NCI-H524 treated with DMSO at 0.1 percent for 48 hours (cell line): ENCODE results near the gene JCAD.

Experiments
- DNase-seq: peaks from one replicate; lab custom pipeline; 2025; lab: John Stamatoyannopoulos, UW

JCAD gene

DNA sequence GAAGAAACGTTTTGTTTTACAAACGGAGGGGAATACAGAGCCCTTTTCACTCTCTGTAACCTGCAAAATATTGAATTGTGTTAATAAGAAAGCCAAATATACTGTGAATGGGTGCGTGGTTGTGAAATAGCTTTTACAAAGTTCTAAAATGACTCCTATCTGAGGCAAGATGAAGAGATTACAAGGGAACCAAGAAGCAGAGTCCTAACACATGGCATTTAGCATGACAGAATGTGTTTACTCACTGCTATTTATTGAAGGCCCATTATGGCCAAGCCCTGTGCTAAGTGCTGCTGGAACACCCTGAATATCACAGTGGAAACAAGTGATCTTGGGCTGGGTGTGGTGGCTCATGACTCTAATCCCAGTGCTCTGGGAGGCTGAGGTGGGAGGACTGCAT lies 12.9 kb downstream of the JCAD start:
- DNase-seq = no peak

DNA sequence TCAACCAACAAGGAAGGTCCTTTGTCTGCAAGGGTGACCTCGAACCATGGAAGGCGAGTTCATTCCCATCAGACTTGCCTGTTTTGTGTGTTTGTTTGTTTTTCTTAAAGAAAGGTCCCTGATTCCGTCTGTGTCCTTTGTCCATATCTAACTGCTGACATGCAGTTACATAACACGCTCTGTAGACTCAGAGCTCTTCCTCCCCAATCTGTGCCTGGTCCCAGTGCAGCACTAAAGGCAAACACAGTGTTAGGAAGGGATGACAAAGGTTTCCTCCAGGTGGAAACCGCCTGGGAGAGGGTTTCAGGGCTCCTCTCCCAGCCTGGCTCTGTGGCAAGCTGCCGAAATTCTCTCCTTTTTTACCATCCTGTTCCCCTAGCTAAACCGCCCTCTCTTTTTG lies 13.4 kb downstream of the JCAD start:
- DNase-seq = no peak

DNA sequence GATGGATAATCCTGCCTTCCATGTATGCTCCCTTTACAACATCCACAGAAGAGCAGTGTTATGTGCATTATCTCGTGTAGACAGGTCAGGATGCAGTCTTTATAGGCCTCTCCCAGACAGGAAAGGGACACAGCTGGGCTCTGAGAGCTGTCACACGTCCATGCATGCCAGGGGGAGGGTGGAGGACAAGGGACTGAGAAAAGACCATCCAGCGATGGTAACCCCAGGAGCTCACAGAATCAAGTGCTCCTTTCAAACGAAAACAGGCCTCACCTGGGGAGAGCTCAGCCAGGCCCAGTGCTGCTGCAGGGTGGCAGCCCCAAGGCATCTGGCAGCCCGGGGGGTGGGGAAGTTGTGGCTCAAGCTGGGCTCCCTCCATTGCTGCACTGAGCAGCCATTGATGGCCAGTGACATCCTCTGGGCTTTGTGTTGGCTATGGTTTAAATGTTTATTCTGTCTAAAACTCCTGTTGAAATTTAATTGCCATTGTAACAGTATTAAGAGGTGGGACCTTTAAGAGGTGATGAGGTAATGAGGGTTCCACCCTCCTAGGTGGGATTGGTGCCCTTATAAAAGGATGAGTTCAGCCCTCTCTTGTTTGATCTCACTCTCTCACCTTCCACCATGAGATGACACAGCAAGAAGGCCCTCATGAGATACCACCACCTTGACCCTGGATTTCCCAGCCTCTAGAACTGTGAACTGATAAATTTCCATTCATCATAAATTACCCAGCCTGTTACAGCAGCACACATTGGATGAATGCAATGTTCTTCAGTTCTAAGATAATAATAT lies 15.7 kb downstream of the JCAD start:
- DNase-seq = no peak

DNA sequence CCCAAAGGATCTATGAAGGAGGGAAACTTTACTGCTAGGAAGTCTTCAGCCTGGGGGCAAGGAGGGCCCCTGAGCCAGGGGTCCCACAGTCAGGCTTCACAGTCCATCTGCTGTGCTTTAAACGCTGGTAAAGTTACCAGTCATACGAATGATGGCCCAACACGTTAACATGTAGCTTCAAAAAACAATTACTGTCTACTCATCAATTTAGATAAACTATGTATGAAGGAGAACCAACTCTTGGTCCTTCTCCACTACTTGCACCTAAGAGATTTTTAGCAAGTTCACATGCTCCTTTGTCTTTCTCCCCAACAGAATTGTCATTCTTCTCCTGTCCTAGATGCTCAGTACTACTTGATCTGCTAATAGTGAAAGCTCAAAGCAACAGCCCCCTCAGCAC lies 16.6 kb downstream of the JCAD start:
- DNase-seq = no peak

DNA sequence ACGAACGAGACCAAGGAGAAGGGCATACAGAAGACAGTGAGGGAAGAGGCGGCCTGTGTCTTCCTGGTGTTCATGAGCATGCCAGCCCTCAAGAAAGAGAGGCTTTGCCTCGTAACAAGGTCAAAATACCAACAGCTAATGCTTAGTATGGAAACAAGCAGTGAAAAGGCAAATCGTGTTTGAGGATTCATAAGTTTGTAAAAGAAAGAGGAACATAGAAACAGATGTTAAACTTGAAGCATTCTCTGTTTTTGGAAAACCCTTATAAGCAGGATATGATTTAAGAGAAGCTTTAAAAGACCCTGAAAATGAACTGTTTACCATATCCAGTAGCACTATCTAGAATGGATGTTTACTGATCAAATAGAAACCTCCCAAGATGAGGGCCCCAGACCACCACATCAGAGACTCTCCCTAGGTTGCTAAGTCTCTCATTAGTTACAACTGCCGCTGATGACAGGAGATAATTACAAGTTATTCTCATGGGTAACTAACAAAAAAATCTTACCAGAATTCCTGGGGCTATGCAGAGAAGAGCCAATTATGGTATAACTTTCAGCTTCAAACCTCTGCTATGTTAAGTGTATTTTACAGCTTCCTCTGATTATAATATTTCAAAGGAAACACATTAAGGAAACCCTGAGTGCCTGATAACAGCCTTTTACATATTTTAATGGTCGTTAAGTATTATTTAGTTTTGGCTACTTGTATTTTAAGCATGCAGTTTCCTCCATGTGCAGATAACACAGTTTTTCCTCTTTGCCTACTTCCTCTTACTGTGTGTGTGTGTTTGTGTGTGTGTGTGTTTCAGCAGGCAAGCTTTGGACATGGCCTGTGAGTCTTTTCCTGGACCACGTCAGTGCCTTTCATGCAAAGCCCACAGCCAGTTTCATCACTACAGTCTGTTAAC lies 17.9 kb downstream of the JCAD start:
- no peak for DNase-seq

DNA sequence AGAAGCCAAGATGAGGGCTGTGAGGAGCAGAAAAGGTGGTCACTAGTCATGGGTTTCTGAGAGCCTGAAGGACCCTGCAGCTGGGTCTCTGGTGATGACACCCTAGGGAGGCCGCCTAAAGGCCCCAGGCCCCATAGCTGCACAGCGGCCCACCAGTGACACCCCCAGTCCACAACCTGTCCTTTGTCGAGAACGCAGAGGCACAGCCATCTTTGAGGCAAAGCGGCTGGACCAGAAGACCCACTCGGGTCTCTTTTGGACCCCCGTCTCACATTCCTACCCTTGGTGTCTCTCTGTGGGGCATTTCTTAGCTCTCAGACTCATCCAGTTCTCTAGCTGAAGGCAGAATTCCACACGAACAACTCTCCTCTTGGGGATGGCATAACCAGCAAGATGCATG lies 18.8 kb downstream of the JCAD start:
- no peak for DNase-seq

DNA sequence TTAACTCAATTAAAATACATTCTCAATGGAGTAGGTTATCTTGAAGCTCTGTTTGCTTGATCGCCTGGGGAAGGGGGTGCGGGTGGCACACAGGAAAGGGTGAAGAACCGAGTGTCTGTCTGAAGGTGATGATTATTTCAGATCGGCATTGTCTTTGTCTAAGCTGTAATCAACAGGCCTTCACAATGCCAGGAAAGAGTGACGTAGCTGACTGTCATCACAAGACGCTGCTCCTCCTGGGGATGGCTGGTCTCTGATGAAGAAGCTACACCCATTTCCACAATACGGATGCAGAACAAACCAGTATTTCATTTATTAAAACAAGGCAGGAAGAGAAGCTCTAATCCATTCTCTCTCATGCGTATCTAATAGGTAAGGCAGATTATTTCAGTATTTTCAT lies 19.4 kb downstream of the JCAD start:
- DNase-seq = no peak

DNA sequence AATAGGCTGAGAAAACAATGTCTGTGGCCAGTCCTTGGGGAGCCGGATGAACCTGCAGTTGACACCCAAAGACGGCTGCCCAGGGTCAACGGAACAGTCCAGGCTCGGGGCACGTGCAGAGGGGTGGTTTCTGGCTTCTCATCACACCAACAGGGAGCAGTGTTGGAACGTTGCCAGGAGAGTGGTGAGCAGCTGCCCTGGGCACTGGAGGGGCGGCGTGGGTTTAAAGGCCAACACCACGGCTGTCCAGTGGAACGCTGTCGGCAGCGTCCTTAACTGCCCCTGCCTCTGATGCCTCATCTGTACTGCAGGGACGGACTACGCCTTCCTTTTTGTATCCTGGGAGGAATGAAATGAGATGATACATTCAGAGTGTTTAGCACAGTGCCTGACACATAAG lies 19.8 kb downstream of the JCAD start:
- DNase-seq = no peak

DNA sequence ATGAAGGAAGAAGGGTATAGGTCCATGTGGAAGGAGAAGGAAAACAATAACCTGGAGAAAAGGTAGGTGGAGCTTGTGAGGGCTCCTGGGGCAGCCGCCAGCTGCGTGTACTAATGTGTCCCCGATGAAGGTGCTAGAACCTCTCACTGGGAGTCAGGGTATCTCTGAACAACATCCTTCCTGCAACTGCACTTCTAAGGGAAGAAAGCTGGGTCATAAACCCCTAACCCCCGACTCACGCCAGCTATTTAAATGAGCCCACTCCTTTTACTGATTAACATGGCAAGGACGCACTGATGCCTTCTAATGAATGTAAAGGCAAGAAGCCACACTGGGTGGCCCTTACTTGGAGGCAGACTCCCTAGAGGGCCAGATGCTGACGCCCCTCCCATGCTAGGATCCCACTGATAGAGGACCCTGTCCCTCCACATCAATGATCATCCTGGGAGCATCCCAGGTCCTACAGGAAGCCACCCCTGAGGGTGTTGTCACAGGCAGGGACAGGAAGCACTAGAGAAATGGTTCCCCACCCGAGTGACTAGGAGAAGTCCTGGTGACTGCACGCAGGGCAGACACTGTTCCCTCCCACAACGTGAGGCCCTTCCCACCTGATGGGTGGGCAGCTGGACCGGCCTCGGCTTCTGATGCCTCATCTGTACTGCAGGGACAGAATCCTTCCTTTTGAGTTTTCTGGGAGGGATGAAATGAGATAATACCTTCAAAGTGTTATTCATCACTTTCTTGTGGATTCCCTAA lies 20.4 kb downstream of the JCAD start:
- no peak for DNase-seq

DNA sequence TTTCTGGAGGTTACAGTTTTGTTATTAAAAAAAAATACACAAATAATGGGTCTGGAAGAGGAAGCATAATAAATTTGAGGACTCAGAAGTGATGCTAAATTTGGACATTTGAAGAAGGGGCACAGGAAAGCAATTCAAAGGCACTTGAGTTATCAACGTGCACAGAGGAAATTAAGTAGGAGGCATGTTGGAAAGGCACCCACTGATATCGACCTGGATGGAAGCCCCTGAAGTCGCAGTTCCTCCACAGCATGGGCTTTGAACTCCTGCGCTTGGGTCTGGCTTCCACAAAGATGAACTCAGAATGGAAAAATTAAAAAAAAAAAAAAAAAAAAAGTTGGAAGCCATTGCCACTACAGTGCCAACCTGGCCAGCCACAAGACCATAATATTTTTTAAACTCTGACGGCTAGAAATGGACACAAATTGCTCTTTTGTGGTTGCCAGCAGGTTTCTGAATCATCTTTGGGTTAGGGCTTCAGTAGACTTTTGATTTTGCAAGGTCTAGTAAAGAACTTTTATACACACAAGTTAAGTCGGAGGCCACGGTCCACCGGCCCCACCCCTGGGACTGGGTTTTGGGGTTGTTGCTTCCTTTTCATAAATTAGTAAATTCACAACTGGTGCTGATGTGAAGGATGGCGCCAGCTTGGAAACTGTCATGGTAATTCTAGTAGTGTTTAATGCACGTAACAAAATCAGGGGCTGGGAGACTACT lies 21.6 kb downstream of the JCAD start:
- DNase-seq = no peak

DNA sequence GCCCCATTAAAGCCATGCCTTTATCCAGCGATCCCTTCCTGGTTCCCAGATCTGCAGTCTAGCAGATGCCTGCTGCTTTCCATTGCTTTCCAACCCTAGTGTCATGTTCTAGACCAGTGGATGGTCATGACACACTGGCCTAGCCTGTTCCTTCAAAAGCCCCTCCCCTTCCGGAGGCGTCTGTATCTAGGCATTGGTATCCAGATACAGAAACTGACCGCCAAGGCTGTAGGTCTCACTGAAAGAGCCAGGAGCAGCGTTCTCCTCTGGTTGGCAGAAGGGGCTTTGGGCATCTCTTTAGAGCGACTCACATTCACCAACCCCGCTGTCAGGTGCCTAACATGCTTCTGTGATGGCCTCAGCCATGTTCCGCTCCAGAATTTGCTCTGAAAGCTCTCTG lies 22.6 kb downstream of the JCAD start:
- DNase-seq = no peak

DNA sequence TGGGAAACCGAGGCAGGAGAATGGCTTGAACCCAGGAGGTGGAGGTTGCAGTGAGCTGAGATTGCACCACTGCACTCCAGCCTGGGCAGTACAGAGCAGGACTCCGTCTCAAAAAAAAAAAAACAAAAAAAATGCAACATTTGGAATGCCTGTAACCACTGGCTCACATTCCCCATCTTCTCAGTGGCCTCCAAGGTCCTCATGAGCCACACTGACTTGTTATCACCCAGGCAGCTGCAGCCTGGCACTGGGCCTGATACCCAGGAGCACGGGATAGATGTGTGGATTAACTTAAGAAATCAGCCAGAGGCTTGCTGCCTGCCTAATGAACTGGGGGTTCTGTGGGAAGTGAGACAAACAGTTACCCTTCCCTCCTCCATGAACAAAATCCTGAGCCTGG lies 23.0 kb downstream of the JCAD start:
- no peak for DNase-seq

DNA sequence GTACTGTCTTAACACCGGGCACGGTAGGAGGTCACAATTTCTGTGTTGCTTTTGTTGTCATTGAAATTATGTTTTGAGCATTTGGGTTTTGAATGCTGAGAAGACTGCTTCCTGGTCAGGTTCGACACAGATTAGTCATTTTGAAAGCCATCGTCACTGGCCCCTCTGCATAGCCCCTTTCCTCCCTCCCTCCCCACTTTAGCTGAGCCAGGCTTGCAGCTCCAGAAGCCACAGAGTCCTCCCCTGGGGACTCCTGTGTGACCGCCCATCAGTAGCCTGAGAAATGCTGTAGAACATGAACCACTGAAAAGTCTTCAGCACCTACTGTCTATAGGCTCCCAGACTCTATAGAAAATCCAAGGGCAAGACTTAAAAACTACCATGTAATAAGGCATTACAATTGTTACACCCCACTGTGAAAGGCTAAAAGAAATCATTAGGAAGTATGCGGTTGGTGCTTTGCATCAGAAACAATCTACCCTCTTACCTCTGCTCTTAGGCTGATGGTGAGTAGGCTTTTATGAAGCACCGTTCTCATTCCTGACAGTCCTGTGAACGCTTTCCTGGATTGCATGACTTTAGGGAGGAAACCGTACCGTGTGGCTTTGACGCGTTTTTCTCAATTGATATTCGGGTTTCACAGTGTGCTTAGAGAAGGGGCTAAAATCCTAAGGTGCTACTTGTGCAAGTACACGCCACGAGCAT lies 24.8 kb downstream of the JCAD start:
- DNase-seq = no peak

DNA sequence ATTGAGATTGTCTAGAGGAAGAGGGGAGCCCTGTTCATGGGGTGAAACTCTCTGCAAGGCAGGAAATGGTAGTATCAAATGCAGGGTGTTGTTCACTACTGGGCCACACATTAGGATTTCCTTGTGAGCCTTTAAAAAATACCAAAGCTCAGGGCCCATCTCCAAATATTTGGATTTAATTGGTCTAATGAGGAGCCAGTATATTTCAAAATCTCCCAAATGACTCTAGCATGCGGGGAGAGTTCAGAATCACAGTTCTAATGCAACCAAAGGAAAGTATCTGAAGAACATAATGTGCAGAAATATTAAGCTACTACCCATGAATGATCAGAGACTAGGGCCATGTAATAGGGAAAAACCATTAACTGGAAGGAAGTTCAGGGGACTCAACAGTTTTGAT lies 27.3 kb downstream of the JCAD start:
- no peak for DNase-seq

DNA sequence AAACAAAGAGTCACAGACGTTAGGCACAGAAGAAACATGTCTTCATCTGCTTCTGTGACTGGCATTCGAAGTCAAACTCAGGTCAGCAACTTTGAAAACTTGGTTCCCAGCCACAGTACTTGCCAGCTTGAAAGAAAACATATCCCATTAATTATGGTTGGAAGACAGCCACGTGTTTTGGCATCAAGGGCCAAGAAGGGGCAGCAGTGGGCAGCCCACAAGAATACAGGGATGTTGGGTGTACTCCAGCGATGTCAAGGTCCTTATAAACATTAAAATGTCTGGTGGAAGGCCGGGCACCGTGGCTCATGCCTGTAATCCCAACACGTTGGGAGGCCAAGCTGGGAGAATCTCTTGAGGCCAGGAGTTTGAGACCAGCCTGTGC lies 29.5 kb downstream of the JCAD start:
- DNase-seq = no peak

DNA sequence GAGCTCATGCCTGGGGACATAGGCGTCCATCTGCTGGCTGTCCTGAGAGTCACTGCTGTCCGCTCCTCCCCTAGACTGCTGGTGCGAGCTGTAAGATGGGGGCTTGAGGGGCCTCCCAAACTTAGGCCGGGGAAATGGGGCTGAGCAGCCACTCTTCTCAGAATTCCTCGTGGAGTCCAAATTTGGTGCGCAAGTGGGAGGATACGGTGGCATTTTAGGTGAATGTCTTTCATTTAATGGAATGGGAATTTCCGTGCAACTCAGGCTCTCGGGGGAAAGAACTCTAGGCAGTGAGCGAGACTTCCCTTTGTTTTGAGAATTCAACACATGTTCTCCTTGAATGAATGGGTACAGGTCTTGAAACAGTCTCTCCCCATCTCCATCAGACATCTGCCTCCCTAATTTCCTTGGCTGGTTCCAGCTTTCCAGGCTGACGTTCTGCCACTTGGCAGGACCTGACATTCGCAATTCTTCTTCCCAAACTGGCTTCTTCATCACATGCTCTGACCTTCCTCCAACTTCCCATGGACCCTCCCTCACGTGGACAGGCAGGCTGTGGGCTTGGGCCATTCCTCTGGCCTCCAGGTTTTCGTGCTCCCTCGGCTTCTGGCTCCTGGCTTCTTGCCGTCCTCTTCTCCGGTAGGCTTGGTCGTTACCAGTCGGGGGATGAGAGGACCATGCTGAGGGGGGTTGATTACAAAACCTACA lies 30.1 kb downstream of the JCAD start:
- no peak for DNase-seq

DNA sequence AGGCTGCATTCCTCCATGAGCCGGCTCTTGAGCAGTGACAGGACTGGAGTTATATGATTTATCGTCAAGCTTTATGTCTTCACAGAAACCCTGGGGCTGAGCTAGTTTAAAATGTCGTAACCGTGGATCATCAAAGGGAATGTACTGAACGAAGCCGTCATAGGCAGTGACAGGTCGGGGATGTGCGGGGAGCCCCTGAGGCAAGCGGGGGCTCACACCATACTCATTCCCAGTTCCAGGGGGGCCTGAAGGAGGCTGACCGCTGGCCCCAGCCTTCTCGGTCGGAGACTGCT lies 30.7 kb downstream of the JCAD start:
- no peak for DNase-seq

DNA sequence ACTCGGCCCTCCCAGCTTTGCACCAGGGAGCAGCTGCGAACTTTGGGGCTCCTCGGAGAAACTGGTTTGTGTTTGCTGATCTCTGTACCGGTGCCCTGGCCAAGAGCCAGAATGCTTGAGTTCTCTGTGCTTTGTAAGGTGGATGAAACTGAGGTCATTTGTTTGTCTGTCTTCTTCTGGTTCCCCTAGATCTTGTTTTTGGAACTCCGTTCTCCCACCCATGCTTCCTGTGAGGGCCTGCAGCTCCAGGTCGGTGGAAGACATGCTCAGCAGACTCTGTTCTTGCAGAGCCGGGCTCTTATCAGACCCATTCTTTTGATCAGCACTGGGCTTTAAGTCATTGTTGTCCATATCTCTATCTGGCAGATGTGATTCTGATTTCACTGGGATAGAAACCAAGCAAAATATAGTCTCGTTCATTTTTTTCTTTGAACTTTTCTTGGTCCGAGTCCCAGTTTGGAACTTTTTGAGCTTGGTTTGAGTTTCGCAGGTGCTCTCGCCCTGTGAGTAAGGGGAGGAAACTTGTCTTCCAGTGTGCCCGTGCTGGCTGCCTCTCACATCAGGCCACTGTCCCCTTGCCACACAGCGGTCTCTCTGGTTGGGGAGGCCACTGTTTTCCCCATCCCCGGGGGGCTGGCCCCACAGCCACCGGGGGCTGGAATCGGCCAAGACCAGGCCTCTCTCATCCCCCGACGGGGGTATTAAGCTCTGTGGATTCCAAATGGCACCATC lies 31.2 kb downstream of the JCAD start:
- DNase-seq = no peak

DNA sequence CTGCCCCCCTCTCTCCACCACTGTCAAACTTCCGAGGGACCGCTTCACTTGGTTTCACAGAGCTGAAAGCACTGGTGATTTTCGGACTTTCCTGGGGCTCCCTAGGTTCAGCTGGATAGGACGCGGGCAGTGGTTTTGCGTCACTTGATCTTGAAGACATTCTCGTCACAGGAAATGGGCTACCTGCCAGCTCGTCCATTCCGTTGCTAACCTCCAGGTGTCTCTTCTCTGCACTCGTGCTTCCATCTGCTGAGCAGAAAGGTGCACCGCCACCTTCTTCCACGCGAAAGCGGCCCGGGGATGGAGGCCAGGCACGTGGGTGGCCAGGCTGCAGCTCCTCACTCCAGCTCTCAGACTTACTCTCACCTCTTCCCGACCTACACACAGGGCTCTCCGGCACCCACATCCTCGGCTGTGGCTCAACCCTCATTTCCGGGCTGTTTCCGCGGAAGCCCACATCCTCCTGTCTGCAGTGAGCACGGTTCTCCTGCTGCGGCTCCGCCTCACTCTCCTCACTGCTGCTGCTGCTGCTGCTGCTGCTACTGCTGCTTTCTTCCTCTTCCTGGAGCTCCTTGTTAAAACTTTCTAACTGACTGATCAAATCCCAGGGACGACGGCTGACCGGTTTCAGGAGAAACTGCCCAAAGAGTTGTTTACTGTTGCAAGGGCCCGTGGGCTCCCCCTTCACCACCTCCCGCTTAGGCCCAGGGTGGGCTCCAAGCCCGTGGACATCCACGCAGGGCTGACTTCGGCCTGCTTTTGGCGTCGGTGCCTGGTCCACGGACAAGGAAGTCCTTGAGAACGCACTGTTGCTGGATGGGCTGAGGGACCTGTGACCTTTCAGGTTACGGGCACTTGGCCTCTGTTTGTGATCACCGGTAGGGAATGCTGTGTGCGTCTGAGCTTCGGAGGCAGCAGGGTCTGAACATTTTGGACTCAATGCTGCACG lies 32.1 kb downstream of the JCAD start:
- no peak for DNase-seq
